ENCODE data around the gene FRMD6.
"Not testable (repeated sequence)": the region's sequence is repeated elsewhere in the genome, so short reads cannot be mapped to it uniquely, and the experiment has no call there.

FRMD6 gene

GRCh38 chr14:51744372-51745130, 92.8 kb downstream of the FRMD6 start:
- no peaks in the 10 kb centered on the region for H3K9me3 ChIP-seq
- H3K36me3 ChIP-seq = no peaks in the 10 kb centered on the region
- DNase-seq = no peak
- no peaks in the 10 kb centered on the region for H3K27me3 ChIP-seq
- H3K4me1 ChIP-seq = no peaks in the 10 kb centered on the region
- H3K4me3 ChIP-seq (ENCODE audit: low read depth, low read length) = peak overlapping the region; percentile 60
- TF ChIP-seq CTCF (IDR thresholded peaks at IDR 0.05; ENCODE audit: low read depth, low read length) = no peak

- not testable (repeated sequence) for H3K4me3 ChIP-seq (ENCODE audit: low read depth, low read length); H3K27me3 ChIP-seq; DNase-seq
Measured at GRCh38 chr14:51746823-51747222, 95.1 kb downstream of the FRMD6 start.

GRCh38 chr14:51750542-51750941, 98.8 kb downstream of the FRMD6 start:
- no peak overlapping the region for H3K4me3 ChIP-seq (ENCODE audit: low read depth, low read length)
- H3K9me3 ChIP-seq = no peaks in the 10 kb centered on the region
- no peaks in the 10 kb centered on the region for H3K27me3 ChIP-seq
- peak; percentile 25 for DNase-seq
- H3K4me1 ChIP-seq = no peaks in the 10 kb centered on the region
- no peaks in the 10 kb centered on the region for H3K36me3 ChIP-seq
- TF ChIP-seq CTCF (IDR thresholded peaks at IDR 0.05; ENCODE audit: low read depth, low read length) = peak; percentile 23; the same call in 1 of the 2 replicates

More at GRCh38 chr14:51746823-51747222, 95.1 kb downstream of the FRMD6 start:
- not testable (repeated sequence) for H3K36me3 ChIP-seq, H3K9me3 ChIP-seq, H3K4me1 ChIP-seq

- not testable (repeated sequence) for H3K4me1 ChIP-seq; H3K9me3 ChIP-seq; DNase-seq; H3K27me3 ChIP-seq; H3K36me3 ChIP-seq; H3K4me3 ChIP-seq (ENCODE audit: low read depth, low read length)
Measured at GRCh38 chr14:51751611-51752345, 100.1 kb downstream of the FRMD6 start.

GRCh38 chr14:51757756-51758155, 106.0 kb downstream of the FRMD6 start:
- H3K4me3 ChIP-seq (ENCODE audit: low read depth, low read length); DNase-seq; H3K9me3 ChIP-seq; H3K4me1 ChIP-seq; H3K27me3 ChIP-seq; H3K36me3 ChIP-seq: not testable (repeated sequence)

GRCh38 chr14:51759950-51760349, 108.2 kb downstream of the FRMD6 start:
- no peak for DNase-seq
- H3K4me1 ChIP-seq = no peaks in the 10 kb centered on the region
- no peaks in the 10 kb centered on the region for H3K27me3 ChIP-seq
- H3K9me3 ChIP-seq = no peaks in the 10 kb centered on the region
- H3K4me3 ChIP-seq (ENCODE audit: low read depth, low read length) = no peak overlapping the region
- H3K36me3 ChIP-seq = no peaks in the 10 kb centered on the region
- TF ChIP-seq CTCF (IDR thresholded peaks at IDR 0.05; ENCODE audit: low read depth, low read length) = no peak

- H3K4me1 ChIP-seq; DNase-seq; H3K36me3 ChIP-seq; H3K27me3 ChIP-seq; H3K4me3 ChIP-seq (ENCODE audit: low read depth, low read length); H3K9me3 ChIP-seq: not testable (repeated sequence)
Measured at GRCh38 chr14:51765726-51766125, 114.0 kb downstream of the FRMD6 start.

GRCh38 chr14:51766586-51766985, 114.9 kb downstream of the FRMD6 start:
- H3K4me1 ChIP-seq, H3K27me3 ChIP-seq, DNase-seq: not testable (repeated sequence)

GRCh38 chr14:51769261-51769660, 117.6 kb downstream of the FRMD6 start:
- H3K27me3 ChIP-seq; H3K4me3 ChIP-seq (ENCODE audit: low read depth, low read length); DNase-seq; H3K36me3 ChIP-seq; H3K9me3 ChIP-seq; H3K4me1 ChIP-seq: not testable (repeated sequence)

More at GRCh38 chr14:51766586-51766985, 114.9 kb downstream of the FRMD6 start:
- H3K9me3 ChIP-seq; H3K36me3 ChIP-seq; H3K4me3 ChIP-seq (ENCODE audit: low read depth, low read length): not testable (repeated sequence)

Data from BE2C (cell line).